SK-N-SH treated with all-trans-retinoic acid at 6 μM for 48 hours (cell line): Measurements from ENCODE around the gene SENP3.

ENCODE experiments used
- ATAC-seq: fragments of 200-7000 bp; cut with Tn5 transposase; 3 replicates; pipeline ENCODE4 v1.9.1; 2020; ENCODE audit warnings: mild to moderate bottlenecking, moderate library complexity
- ARNTL ChIP-seq: fragments of 450-650 bp; formaldehyde crosslinking; IDR thresholded peaks from 2 replicates; pipeline ENCODE4 v1.5.0; 2020; ENCODE audit warnings: low read depth, mild to moderate bottlenecking, moderate library complexity, borderline replicate concordance
- CSDC2 ChIP-seq: fragments of 250-450 bp; sonication (Bioruptor Pico); IDR thresholded peaks from 2 replicates; pipeline ENCODE4 v1.5.0; 2020; ENCODE audit warnings: mild to moderate bottlenecking, moderate library complexity
- ESRRG ChIP-seq: fragments of 250-450 bp; sonication (Bioruptor Pico); IDR thresholded peaks from 2 replicates; pipeline ENCODE4 v1.6.1; 2021; ENCODE audit warnings: mild to moderate bottlenecking
- ISL1 ChIP-seq: fragments of 250-450 bp; sonication (Bioruptor Pico); IDR thresholded peaks from 2 replicates; pipeline ENCODE4 v2.1.2; 2022; ENCODE audit warnings: mild to moderate bottlenecking, moderate library complexity
- OSR1 ChIP-seq: fragments of 250-450 bp; sonication (Bioruptor Pico); IDR thresholded peaks from 2 replicates; pipeline ENCODE4 v1.8.0; 2022; ENCODE audit warnings: moderate library complexity, mild to moderate bottlenecking, inconsistent platforms
- TCF4 ChIP-seq: fragments of 250-450 bp; sonication (Bioruptor Pico); IDR thresholded peaks from 2 replicates; pipeline ENCODE4 v1.8.0; 2021; ENCODE audit warnings: mild to moderate bottlenecking, moderate library complexity, borderline replicate concordance
- TOX ChIP-seq: fragments of 250-450 bp; sonication (Bioruptor Pico); IDR thresholded peaks from 2 replicates; pipeline ENCODE4 v1.8.0; 2021; ENCODE audit warnings: mild to moderate bottlenecking, moderate library complexity, borderline replicate concordance
- ZC3H10 ChIP-seq: fragments of 250-450 bp; sonication (Bioruptor Pico); IDR thresholded peaks from 2 replicates; pipeline ENCODE4 v1.5.1; 2021; ENCODE audit warnings: mild to moderate bottlenecking, moderate library complexity
- ZFP3 ChIP-seq: fragments of 250-450 bp; sonication (Bioruptor Pico); IDR thresholded peaks from 2 replicates; pipeline ENCODE4 v1.5.0; 2020; ENCODE audit warnings: mild to moderate bottlenecking, moderate library complexity
- ZFP30 ChIP-seq: fragments of 450-650 bp; formaldehyde crosslinking; IDR thresholded peaks from 2 replicates; pipeline ENCODE4 v1.5.0; 2022; ENCODE audit warnings: mild to moderate bottlenecking, moderate library complexity
- ZNF70 ChIP-seq: fragments of 450-650 bp; formaldehyde crosslinking; IDR thresholded peaks from 2 replicates; pipeline ENCODE4 v1.5.0; 2020; ENCODE audit warnings: mild to moderate bottlenecking, moderate library complexity
- ZNF8 ChIP-seq: fragments of 450-650 bp; formaldehyde crosslinking; IDR thresholded peaks from 2 replicates; pipeline ENCODE4 v1.5.0; 2020; ENCODE audit warnings: mild to moderate bottlenecking, moderate library complexity
- TF ChIP-seq, protein P1 (sequence below): fragments of 250-450 bp; sonication (Bioruptor Pico); IDR thresholded peaks from 2 replicates; pipeline ENCODE4 v1.8.0; 2021; ENCODE audit warnings: low read depth, mild to moderate bottlenecking, moderate library complexity, borderline replicate concordance
- TF ChIP-seq, protein P2 (sequence below): fragments of 250-450 bp; sonication (Bioruptor Pico); IDR thresholded peaks from 2 replicates; pipeline ENCODE4 v1.5.1; 2020; ENCODE audit warnings: low read depth, mild to moderate bottlenecking, moderate library complexity
- TF ChIP-seq, protein P3 (sequence below): fragments of 250-450 bp; sonication (Bioruptor Pico); IDR thresholded peaks from 2 replicates; pipeline ENCODE4 v1.5.0; 2020; ENCODE audit warnings: mild to moderate bottlenecking, moderate library complexity
- TF ChIP-seq, protein P4 (sequence below): fragments of 250-450 bp; sonication (Bioruptor Pico); IDR thresholded peaks from 2 replicates; pipeline ENCODE4 v1.5.1; 2021; ENCODE audit warnings: mild to moderate bottlenecking, moderate library complexity
- TF ChIP-seq, protein P5 (sequence below): fragments of 250-450 bp; sonication (Bioruptor Pico); IDR thresholded peaks from 2 replicates; pipeline ENCODE4 v1.8.0; 2020; ENCODE audit warnings: mild to moderate bottlenecking, moderate library complexity, borderline replicate concordance

SENP3 gene

DNA sequence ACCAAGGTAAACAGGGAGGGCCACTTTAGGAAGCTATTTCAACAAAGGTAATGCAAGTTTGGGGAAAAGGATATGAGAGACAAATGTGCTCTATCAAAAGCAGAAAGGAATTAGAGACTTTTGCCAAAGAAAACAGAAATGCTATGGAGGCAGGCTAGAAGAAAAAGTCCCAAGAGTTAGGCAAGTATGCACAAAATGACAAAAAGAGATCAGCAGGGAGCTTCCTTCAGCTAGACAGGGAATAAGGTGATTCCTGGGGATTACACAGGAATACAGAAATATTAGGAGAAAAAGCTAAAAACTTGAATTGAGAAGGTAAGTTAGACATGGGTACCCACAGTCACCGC is 50.5 kb downstream of the SENP3 start (continued):
- TF ChIP-seq ZNF8 (CRISPR knock-in tag): no peak

DNA sequence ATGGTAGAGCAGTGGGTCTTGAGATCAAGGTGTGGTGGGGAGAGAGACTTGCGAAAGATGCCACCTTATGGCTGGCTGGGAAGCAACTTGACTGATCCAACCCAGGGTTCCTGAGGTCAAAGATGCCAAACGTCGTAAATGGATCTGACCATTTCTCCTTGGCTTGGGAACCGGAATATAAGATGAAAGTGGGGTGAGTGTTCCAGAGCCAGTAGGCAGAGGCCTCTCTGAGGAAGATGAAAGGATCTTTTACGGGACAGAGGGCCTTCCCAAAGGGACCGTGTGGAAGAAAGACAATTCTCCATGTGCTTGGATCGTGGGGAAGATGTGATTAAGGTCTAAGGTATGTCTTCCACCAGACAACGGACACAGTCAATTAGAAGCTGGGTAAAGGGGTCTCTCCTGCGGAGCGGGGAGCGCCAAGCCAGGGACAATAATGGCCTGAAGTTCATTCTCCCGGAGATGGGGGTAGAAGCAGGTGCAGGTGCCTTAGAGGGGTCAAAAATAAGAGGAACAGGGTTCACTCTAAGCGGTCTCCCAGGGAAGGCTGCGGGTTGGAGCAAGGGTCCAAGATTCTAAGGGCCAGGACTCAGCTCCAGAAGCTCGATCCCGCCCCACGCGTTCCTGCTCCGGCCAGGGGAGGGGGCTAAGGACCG is 52.2 kb downstream of the SENP3 start:
- ATAC-seq: peak; percentile 5; the same call in 2 of the 3 replicates

DNA sequence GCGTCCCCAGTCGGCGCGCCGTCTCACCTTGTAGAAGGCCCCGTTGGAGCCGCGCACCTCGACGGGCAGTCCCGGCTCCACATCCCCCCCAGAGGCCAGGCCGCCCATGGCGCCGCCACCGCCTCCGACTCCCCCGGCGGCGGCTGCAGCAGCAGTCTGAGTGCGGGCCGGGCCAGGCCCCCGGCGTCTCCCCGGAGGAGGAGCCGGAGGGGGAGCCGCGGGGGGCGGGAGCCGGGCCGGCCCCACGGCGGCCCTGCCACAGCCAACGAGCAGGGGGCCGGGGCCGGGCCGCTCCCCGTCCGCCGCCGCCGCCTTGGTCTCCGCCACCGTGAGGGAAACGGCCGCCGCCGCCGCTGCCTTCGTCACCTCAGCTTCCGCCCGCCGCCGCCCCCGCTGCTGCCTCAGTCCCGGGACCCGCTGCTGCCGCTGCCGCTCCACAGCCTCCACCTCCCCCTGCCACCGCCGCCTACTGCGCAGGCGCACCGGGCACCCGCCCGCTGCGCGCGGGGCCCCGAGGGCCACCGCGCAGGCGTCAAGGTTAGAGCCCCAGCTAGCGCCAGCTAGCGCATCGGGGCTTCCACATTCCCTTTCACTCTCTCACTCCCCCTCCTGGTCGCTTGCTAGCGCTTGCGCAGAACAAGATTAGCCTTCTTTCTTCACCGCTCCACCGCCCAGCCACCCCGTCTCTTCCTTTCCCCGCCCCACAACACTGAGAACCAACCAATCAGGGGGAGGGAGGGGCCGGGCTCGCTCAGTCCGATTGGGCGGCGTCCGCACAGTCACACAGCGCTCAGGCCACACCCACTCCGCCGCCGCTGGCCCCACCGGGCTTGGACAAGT is 52.9 kb downstream of the SENP3 start, which contains the start of gene FXR2:
FXR2 (minus strand) TSS at position 473 of the 840 bp plus-strand sequence; CDS start at position 108, 365 bp downstream.
- ATAC-seq: peak; percentile 96

More for the DNA sequence above, 52.2 kb downstream of the SENP3 start:
- TF ChIP-seq ISL1 (CRISPR knock-in tag) (no peak), CSDC2 (CRISPR knock-in tag) (no peak), TOX (CRISPR knock-in tag) (no peak), ZC3H10 (CRISPR knock-in tag) (no peak)
- TF ChIP-seq, protein P1, sequence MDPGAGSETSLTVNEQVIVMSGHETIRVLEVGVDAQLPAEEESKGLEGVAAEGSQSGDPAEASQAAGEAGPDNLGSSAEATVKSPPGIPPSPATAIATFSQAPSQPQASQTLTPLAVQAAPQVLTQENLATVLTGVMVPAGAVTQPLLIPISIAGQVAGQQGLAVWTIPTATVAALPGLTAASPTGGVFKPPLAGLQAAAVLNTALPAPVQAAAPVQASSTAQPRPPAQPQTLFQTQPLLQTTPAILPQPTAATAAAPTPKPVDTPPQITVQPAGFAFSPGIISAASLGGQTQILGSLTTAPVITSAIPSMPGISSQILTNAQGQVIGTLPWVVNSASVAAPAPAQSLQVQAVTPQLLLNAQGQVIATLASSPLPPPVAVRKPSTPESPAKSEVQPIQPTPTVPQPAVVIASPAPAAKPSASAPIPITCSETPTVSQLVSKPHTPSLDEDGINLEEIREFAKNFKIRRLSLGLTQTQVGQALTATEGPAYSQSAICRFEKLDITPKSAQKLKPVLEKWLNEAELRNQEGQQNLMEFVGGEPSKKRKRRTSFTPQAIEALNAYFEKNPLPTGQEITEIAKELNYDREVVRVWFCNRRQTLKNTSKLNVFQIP (CRISPR knock-in tag): no peak
- TF ChIP-seq, protein P2, sequence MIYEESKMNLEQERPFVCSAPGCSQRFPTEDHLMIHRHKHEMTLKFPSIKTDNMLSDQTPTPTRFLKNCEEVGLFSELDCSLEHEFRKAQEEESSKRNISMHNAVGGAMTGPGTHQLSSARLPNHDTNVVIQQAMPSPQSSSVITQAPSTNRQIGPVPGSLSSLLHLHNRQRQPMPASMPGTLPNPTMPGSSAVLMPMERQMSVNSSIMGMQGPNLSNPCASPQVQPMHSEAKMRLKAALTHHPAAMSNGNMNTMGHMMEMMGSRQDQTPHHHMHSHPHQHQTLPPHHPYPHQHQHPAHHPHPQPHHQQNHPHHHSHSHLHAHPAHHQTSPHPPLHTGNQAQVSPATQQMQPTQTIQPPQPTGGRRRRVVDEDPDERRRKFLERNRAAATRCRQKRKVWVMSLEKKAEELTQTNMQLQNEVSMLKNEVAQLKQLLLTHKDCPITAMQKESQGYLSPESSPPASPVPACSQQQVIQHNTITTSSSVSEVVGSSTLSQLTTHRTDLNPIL: no peak
- TF ChIP-seq, all 23 proteins: peak for 0

DNA sequence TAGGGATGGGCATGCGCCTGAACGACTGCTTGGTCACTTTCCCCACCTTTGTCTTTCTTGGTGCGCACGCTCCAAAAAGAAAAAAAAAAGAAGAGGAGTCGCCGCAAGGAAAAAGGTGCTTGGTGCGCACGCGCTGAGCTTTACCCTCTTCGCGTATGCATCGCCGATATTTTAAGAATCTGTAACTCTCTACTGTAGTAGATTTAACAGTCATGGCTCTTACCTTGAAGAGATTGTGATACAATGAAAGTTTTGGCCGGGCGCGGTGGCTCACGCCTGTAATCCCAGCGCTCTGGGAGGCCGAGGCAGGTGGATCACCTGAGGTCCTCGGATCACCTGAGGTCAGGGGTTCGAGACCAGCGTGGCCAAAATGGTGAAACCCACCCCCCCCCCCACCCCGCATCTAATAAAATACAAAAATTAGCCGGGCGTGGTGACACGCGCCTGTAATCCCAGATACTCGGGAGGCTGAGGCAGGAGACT is 53.6 kb downstream of the SENP3 start:
- TF ChIP-seq ZFP30 (CRISPR knock-in tag) (no peak), ZFP3 (CRISPR knock-in tag) (no peak), ESRRG (CRISPR knock-in tag) (no peak), TCF4 (CRISPR knock-in tag) (no peak), ZC3H10 (CRISPR knock-in tag) (no peak), TOX (CRISPR knock-in tag) (no peak), ARNTL (no peak), ZNF8 (CRISPR knock-in tag) (no peak), ZNF70 (no peak), ISL1 (CRISPR knock-in tag) (no peak), CSDC2 (CRISPR knock-in tag) (no peak), OSR1 (no peak)
- TF ChIP-seq, protein P3, sequence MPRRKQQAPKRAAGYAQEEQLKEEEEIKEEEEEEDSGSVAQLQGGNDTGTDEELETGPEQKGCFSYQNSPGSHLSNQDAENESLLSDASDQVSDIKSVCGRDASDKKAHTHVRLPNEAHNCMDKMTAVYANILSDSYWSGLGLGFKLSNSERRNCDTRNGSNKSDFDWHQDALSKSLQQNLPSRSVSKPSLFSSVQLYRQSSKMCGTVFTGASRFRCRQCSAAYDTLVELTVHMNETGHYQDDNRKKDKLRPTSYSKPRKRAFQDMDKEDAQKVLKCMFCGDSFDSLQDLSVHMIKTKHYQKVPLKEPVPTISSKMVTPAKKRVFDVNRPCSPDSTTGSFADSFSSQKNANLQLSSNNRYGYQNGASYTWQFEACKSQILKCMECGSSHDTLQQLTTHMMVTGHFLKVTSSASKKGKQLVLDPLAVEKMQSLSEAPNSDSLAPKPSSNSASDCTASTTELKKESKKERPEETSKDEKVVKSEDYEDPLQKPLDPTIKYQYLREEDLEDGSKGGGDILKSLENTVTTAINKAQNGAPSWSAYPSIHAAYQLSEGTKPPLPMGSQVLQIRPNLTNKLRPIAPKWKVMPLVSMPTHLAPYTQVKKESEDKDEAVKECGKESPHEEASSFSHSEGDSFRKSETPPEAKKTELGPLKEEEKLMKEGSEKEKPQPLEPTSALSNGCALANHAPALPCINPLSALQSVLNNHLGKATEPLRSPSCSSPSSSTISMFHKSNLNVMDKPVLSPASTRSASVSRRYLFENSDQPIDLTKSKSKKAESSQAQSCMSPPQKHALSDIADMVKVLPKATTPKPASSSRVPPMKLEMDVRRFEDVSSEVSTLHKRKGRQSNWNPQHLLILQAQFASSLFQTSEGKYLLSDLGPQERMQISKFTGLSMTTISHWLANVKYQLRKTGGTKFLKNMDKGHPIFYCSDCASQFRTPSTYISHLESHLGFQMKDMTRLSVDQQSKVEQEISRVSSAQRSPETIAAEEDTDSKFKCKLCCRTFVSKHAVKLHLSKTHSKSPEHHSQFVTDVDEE: no peak
- TF ChIP-seq, protein P1 (CRISPR knock-in tag): no peak
- TF ChIP-seq, protein P4, sequence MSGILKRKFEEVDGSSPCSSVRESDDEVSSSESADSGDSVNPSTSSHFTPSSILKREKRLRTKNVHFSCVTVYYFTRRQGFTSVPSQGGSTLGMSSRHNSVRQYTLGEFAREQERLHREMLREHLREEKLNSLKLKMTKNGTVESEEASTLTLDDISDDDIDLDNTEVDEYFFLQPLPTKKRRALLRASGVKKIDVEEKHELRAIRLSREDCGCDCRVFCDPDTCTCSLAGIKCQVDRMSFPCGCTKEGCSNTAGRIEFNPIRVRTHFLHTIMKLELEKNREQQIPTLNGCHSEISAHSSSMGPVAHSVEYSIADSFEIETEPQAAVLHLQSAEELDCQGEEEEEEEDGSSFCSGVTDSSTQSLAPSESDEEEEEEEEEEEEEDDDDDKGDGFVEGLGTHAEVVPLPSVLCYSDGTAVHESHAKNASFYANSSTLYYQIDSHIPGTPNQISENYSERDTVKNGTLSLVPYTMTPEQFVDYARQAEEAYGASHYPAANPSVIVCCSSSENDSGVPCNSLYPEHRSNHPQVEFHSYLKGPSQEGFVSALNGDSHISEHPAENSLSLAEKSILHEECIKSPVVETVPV (CRISPR knock-in tag): no peak
- TF ChIP-seq, protein P2: no peak
- TF ChIP-seq, all 23 proteins: peak for 0
- no peak for ATAC-seq

More for the DNA sequence above, 52.9 kb downstream of the SENP3 start, which contains the start of gene FXR2:
- TF ChIP-seq OSR1 (no peak), ISL1 (CRISPR knock-in tag) (no peak)
- TF ChIP-seq, protein P5, sequence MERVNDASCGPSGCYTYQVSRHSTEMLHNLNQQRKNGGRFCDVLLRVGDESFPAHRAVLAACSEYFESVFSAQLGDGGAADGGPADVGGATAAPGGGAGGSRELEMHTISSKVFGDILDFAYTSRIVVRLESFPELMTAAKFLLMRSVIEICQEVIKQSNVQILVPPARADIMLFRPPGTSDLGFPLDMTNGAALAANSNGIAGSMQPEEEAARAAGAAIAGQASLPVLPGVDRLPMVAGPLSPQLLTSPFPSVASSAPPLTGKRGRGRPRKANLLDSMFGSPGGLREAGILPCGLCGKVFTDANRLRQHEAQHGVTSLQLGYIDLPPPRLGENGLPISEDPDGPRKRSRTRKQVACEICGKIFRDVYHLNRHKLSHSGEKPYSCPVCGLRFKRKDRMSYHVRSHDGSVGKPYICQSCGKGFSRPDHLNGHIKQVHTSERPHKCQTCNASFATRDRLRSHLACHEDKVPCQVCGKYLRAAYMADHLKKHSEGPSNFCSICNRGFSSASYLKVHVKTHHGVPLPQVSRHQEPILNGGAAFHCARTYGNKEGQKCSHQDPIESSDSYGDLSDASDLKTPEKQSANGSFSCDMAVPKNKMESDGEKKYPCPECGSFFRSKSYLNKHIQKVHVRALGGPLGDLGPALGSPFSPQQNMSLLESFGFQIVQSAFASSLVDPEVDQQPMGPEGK: 0 out of 2 replicates have a peak, but pooled peaks have one; percentile 29
